ENCODE results near the gene CTSC. TPM values are rescaled to one million over a fixed set of nuclear protein-coding genes. Genes with fewer than 3 reads are reported as not detected.
"Not testable (repeated sequence)": the region's sequence is repeated elsewhere in the genome, so short reads cannot be mapped to it uniquely, and the experiment has no call there.

The CTSC gene
- total RNA-seq, 1 experiment from 2014 or later = 359 TPM

DNA sequence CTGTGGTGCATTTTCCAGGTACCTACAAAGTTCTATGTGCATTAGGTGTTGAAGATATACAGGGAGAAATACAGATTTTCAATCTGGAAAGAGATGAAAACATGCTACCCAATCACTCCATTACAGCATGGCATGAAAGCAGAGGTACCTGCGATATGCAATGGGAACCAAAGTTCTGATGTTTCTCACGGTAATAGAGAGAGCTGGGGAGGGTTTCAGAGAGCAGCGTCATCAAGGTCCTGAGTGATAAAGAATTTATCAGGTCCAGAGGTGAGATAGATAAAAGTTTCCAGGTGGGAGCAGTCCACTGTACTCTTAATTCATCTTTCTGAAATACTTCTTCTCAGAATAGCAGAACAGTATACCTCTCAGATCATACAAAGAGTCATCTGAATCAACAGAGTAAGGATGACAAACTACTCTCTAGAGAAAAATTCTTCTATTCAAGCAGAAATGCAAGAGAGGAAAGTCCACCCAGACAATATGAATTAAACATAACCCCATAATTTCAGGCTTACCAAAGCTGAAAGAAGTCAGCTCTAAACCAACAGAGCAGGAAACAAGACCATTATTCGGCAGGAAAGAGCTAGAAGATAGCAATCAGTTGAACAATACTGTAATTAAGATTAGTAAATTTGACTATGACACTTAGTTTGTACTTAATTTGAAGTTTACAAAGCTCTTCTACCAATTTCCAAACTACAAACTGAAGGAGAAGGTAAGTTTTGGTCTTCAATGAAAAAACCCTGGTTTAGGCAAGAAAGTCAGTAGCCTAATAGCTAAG is 12.8 kb downstream of the CTSC start:
- Histone ChIP-seq H2BK20ac (ENCODE audit: low read depth, low read length, poor library complexity, severe bottlenecking) (no peak overlapping the region), H3K9ac (ENCODE audit: extremely low read depth, insufficient read length, low read length) (no peak overlapping the region), H3K79me2 (ENCODE audit: insufficient read depth, low read length) (peaks cover 25% of the 10 kb centered on the region; the same call in 1 of the 2 replicates), H4K5ac (ENCODE audit: insufficient read length, low read depth, low read length) (no peak overlapping the region), H3K9me3 (ENCODE audit: control insufficient read depth, low read depth, low read length) (no peaks in the 10 kb centered on the region), H3K79me1 (ENCODE audit: insufficient read depth, low read depth, low read length, poor library complexity, severe bottlenecking) (peaks cover 2% of the 10 kb centered on the region), H3K27me3 (ENCODE audit: insufficient read depth, low read length) (no peaks in the 10 kb centered on the region), H3K4me2 (ENCODE audit: insufficient read depth, insufficient read length, low read length) (no peak overlapping the region), H2BK15ac (ENCODE audit: low read depth, low read length) (no peak overlapping the region), H3K56ac (ENCODE audit: insufficient read length, low read depth, low read length) (no peak overlapping the region), H2BK5ac (ENCODE audit: insufficient read length, low read length) (no peak overlapping the region), H4K20me1 (ENCODE audit: control insufficient read depth, insufficient read depth, insufficient read length) (no peaks in the 10 kb centered on the region), H4K8ac (replicated peaks; ENCODE audit: insufficient read length, low read depth, low read length) (no peak overlapping the region), H3T11ph (ENCODE audit: low read length) (no peak overlapping the region), H3K4ac (ENCODE audit: low read depth, low read length) (no peak overlapping the region), H2AK5ac (ENCODE audit: insufficient read length, low read length) (no peak overlapping the region), H3K4me1 (ENCODE audit: insufficient read depth, low read length) (0 out of 2 replicates have a peak, but pooled peaks cover 3% of the 10 kb centered on the region), H3K18ac (ENCODE audit: insufficient read length, low read depth, low read length) (no peak overlapping the region), H3K14ac (ENCODE audit: insufficient read depth, low read length) (no peak overlapping the region), H2BK12ac (ENCODE audit: insufficient read length, low read depth, low read length) (no peak overlapping the region), H2AFZ (ENCODE audit: low read length) (no peak overlapping the region), H3K23me2 (ENCODE audit: insufficient read length, low read depth, low read length, poor library complexity, severe bottlenecking) (no peaks in the 10 kb centered on the region), H3K23ac (ENCODE audit: insufficient read length, low read depth, low read length) (no peak overlapping the region), H2BK120ac (ENCODE audit: low read depth, low read length, poor library complexity, severe bottlenecking) (no peak overlapping the region), H3K27ac (ENCODE audit: insufficient read length, low read depth, low read length) (no peak overlapping the region), H4K91ac (ENCODE audit: insufficient read length, low read depth, low read length) (no peak overlapping the region)
- DNase-seq = no peak
- H3K9me3 Mint-ChIP-seq = no peaks in the 10 kb centered on the region
- peak overlapping the region; percentile 67 to 85 (median 82); a peak in 4 of 7 replicates for H3K27ac Mint-ChIP-seq
- no CpG with 5 or more reads among the region's 4 CpGs for WGBS (ENCODE audit: extremely low coverage, insufficient read length, low lambda C conversion rate)
- no peak overlapping the region; a peak in 1 of 5 replicates for H3K4me3 Mint-ChIP-seq
- no peaks in the 10 kb centered on the region for H3K27me3 Mint-ChIP-seq (ENCODE audit: low read depth)
- peaks cover 82% of the 10 kb centered on the region in 2 experiments for H3K4me1 Mint-ChIP-seq
- H3K36me3 Mint-ChIP-seq (ENCODE audit: insufficient read depth in 1 of 3, low read depth in 3 of 3) = peaks cover 58 to 85% (median 85%) of the 10 kb centered on the region in 3 experiments
- TF ChIP-seq, protein P1, sequence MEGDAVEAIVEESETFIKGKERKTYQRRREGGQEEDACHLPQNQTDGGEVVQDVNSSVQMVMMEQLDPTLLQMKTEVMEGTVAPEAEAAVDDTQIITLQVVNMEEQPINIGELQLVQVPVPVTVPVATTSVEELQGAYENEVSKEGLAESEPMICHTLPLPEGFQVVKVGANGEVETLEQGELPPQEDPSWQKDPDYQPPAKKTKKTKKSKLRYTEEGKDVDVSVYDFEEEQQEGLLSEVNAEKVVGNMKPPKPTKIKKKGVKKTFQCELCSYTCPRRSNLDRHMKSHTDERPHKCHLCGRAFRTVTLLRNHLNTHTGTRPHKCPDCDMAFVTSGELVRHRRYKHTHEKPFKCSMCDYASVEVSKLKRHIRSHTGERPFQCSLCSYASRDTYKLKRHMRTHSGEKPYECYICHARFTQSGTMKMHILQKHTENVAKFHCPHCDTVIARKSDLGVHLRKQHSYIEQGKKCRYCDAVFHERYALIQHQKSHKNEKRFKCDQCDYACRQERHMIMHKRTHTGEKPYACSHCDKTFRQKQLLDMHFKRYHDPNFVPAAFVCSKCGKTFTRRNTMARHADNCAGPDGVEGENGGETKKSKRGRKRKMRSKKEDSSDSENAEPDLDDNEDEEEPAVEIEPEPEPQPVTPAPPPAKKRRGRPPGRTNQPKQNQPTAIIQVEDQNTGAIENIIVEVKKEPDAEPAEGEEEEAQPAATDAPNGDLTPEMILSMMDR (conservative IDR thresholded peaks at IDR 0.05) = no peak

DNA sequence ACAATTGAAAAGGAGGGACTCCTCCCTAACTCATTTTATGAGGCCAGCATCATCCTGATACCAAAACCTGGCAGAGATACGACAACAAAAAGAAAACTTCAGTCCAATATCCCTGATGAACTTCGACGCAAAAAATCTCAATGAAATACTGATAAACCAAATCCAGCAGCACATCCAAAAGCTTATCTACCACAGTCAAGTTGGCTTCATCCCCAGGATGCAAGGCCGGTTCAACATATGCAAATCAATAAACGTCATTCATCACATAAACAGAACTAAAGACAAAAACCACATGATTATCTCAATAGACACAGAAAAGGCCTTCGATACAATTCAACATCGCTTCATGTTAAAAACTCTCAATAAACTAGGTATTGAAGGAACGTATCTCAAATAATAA is 14.7 kb downstream of the CTSC start:
- H3K79me2 ChIP-seq (ENCODE audit: insufficient read depth, low read length) = peaks cover 23% of the 10 kb centered on the region; the same call in 1 of the 2 replicates
- H2BK15ac ChIP-seq (ENCODE audit: low read depth, low read length); H3T11ph ChIP-seq (ENCODE audit: low read length); DNase-seq; H3K4me2 ChIP-seq (ENCODE audit: insufficient read depth, insufficient read length, low read length); H2BK120ac ChIP-seq (ENCODE audit: low read depth, low read length, poor library complexity, severe bottlenecking); H2AFZ ChIP-seq (ENCODE audit: low read length); H3K18ac ChIP-seq (ENCODE audit: insufficient read length, low read depth, low read length); H3K23me2 ChIP-seq (ENCODE audit: insufficient read length, low read depth, low read length, poor library complexity, severe bottlenecking); H3K27me3 ChIP-seq (ENCODE audit: insufficient read depth, low read length); H3K79me1 ChIP-seq (ENCODE audit: insufficient read depth, low read depth, low read length, poor library complexity, severe bottlenecking); H3K4ac ChIP-seq (ENCODE audit: low read depth, low read length); H4K91ac ChIP-seq (ENCODE audit: insufficient read length, low read depth, low read length); H3K23ac ChIP-seq (ENCODE audit: insufficient read length, low read depth, low read length); H3K56ac ChIP-seq (ENCODE audit: insufficient read length, low read depth, low read length); H3K14ac ChIP-seq (ENCODE audit: insufficient read depth, low read length); H3K4me1 ChIP-seq (ENCODE audit: insufficient read depth, low read length); H2AK5ac ChIP-seq (ENCODE audit: insufficient read length, low read length); H4K8ac ChIP-seq (replicated peaks; ENCODE audit: insufficient read length, low read depth, low read length); H2BK20ac ChIP-seq (ENCODE audit: low read depth, low read length, poor library complexity, severe bottlenecking); H3K27me3 Mint-ChIP-seq (ENCODE audit: low read depth); H2BK12ac ChIP-seq (ENCODE audit: insufficient read length, low read depth, low read length); H3K9me3 ChIP-seq (ENCODE audit: control insufficient read depth, low read depth, low read length); H2BK5ac ChIP-seq (ENCODE audit: insufficient read length, low read length); H4K5ac ChIP-seq (ENCODE audit: insufficient read length, low read depth, low read length); H3K27ac ChIP-seq (ENCODE audit: insufficient read length, low read depth, low read length); H3K9me3 Mint-ChIP-seq; H3K9ac ChIP-seq (ENCODE audit: extremely low read depth, insufficient read length, low read length); H3K4me3 Mint-ChIP-seq; H4K20me1 ChIP-seq (ENCODE audit: control insufficient read depth, insufficient read depth, insufficient read length): not testable (repeated sequence)
- Mint-ChIP-seq H3K4me1 (peaks cover 72 to 74% of the 10 kb centered on the region in 2 experiments), H3K36me3 (ENCODE audit: insufficient read depth in 1 of 3, low read depth in 3 of 3) (peaks cover 43 to 69% (median 68%) of the 10 kb centered on the region in 3 experiments), H3K27ac (peak overlapping the region in 2 of 3 experiments; percentile 16 to 48; a peak in 3 of 7 replicates)
- no CpG with 5 or more reads among the region's 8 CpGs for WGBS (ENCODE audit: extremely low coverage, insufficient read length, low lambda C conversion rate)
